Stimulated activated CD4-positive, alpha-beta T cell treated with anti-CD3 and anti-CD28 coated beads, Interleukin-1b, Interleukin-23, amount 100 ng/mL, for 4 hours (primary cell): ENCODE data around the gene EXOC6.
"Not testable (repeated sequence)": the region's sequence is repeated elsewhere in the genome, so short reads cannot be mapped to it uniquely, and the experiment has no call there.

ENCODE experiments used
- DNase-seq, 2 donors: peaks; one replicate each; pipeline ENCODE4 v3.0.0-alpha.2; 2020; ENCODE audit warnings: low read depth in 2 of 2

Gene EXOC6

GRCh38 chr10:92880233-92880861 is 32.0 kb downstream of the EXOC6 start:
- no peak for DNase-seq

DNA sequence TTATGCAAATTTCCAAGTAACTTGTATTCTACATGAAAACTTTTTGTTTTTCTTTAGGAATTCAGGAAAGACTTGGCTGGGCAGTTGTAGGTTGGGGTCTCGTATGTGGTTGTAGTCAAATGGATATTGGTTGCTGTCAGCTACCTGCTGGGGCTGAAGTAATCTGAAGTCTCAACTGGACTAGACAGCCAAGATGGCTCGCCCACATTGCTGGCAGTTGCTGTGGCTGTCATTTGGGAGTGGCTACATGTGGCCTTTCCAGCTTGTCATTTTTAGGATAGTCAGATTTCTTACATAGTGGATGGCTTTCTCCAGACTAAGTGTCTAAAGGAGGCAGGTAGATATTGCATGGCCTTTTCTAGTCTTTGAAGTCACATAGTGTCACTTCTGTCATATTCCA is 32.6 kb downstream of the EXOC6 start:
- DNase-seq: no peak

GRCh38 chr10:92886334-92886961 is 38.1 kb downstream of the EXOC6 start:
- DNase-seq: no peak

DNA sequence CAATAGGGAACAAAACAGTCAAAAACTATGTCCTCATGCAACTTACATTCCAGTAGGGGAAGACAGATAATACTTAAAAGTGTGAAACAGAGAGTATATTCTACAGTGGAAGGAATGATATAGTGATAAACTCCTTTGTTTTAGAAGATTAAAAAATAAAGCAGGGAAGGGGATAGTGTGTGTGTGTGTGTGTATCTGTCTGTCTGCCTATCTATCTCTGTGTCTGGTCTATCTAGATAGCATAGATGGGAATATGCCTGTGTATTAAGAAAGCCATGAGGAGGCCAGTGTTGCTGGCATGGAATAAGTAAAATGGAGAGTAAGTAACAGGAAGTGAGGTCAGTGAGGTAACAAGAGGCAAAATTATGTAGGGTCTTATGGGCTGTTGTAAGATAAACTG is 42.2 kb downstream of the EXOC6 start:
- DNase-seq: no peak

- DNase-seq: no peak
Observed at GRCh38 chr10:92891885-92892690, 43.8 kb downstream of the EXOC6 start.

- DNase-seq: no peak
Observed at GRCh38 chr10:92892691-92893054, 44.4 kb downstream of the EXOC6 start.

DNA sequence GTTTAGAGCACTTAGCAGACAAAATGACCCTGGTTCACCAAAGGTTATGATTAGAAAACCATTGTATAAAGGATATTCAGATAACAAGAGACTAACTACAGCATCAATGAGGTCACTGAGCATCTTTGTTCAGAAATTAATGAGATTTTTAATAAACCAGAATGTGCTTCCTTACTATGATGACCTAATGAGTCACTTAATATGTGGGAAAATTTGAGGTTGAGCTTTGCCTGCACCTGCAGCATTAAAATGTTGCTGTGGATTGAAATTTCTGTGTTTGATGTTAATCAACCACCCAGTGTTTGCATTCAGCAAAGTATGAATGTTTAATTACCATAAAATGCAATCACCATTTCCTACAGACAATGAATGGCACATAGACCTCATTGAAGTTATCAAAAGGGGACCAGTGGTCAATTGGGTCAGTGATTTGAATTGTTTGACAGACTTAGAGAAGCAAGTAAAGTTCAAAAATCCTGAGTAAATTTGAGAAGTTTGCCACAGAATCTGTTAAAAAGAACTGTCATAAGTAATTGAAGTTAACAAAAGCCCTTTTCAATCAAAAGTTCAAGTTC is 45.8 kb downstream of the EXOC6 start:
- no peak for DNase-seq

DNA sequence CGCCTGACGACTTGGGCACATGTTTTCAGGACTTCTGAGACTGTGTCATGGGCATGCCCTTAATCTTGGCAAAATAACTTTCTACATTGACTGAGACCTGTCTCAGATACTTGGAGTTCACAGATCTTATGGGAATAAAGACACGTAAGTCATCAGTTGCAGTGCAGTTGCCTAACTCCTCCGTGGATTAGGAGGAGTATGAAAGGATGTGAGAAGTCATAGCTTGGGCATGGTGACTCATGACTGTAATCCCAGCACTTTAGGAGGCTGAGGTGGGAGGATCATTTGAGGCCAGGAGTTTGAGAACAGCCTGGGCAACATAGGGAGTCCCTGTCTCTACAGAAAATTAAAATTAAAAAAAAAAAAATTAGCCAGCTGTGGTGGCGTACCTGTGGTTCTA is 49.6 kb downstream of the EXOC6 start:
- no peak for DNase-seq

DNA sequence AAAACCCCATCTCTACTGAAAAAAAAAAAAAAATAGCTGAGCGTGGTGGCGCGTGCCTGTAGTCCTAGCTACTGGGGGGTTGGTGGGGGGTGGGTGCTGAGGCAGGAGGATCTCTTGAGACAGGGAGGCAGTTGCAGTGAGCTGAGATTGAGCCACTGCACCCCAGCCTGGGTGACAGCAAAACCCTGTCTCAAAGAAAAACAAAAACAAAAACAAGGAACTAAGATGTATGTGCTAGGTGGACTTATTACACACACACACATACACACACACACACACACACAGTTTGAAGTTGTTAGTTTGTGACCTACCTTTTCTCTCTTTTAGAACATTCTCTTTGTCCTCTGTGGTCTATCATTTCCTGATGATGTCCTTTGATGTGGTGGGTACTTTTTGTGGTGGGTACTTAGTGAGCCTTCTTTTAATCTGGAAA is 53.5 kb downstream of the EXOC6 start:
- no peak for DNase-seq

GRCh38 chr10:92903633-92904032 is 55.3 kb downstream of the EXOC6 start:
- no peak for DNase-seq

- no peak for DNase-seq
Observed at GRCh38 chr10:92907280-92907679, 59.0 kb downstream of the EXOC6 start.

GRCh38 chr10:92912631-92913030 is 64.3 kb downstream of the EXOC6 start:
- not testable (repeated sequence) for DNase-seq

DNA sequence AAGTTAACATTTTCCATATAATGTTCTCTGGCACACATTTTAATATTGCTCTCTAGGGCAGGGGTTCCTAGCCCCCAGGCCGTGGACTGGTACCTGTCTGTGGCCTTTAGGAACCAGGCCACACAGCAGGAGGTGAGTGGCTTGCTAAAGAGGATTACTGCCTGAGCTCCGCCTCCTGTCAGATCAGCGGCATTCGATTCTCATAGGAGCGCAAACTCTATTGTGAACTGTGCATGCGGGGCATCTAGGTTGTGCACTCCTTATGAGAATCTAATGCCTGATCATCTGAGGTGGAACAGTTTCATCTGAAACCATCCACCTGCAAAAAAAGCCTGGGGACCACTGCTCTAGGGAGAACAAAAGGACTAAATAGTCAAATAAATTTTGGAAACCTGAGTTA is 65.7 kb downstream of the EXOC6 start:
- DNase-seq: no peak

GRCh38 chr10:92914478-92915325 is 66.4 kb downstream of the EXOC6 start:
- peak; percentile 3 to 22 for DNase-seq

DNA sequence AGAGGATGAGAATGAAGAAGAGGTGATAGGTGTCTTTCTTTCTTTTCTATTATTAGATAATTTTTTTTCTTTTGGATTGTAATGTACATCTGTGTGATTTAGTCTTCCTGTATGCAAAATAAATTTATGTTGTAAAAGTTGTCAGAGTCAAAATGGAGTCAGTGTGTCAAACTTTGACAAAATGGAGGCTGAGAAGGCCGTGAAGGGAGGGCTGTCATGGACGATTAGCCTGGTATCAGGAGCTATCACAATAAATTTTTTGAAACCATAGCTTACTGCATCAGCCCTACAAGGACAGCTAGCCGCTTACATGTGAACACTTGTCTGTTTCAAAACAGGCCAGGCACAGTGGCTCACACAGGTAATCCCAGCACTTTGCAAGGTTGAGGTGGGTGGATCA is 67.6 kb downstream of the EXOC6 start:
- DNase-seq: no peak

DNA sequence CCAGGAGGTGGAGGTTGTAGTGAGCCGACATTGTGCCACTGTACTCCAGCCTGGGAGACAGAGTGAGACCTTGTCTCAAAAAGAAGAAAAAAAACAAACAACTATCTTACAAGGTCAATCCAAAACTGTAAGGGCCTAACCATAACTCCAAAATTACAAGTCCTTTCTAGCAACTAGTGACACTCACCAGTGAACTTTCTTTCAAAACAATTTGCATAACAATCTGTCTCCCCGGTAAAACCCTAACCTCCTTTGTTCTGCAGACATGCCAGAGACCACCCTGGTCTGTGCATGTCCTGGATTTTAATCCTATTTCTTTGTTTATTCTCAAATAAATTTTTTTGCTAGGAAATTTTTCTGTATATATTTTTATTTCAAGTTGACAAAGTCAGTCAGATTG is 68.1 kb downstream of the EXOC6 start:
- DNase-seq: no peak

GRCh38 chr10:92918603-92919002 is 70.3 kb downstream of the EXOC6 start:
- no peak for DNase-seq

- no peak for DNase-seq
Observed at GRCh38 chr10:92920866-92921265, 72.5 kb downstream of the EXOC6 start.

- no peak for DNase-seq
Observed at GRCh38 chr10:92923416-92923815, 75.1 kb downstream of the EXOC6 start.

GRCh38 chr10:92929896-92930295 is 81.6 kb downstream of the EXOC6 start:
- no peak for DNase-seq

GRCh38 chr10:92931597-92931996 is 83.3 kb downstream of the EXOC6 start:
- DNase-seq: no peak

- DNase-seq: no peak
Observed at GRCh38 chr10:92937876-92938275, 89.6 kb downstream of the EXOC6 start.
